Measurements from ENCODE around the gene LDLRAD3. TPM values are rescaled to one million over a fixed set of nuclear protein-coding genes. Genes with fewer than 3 reads are reported as not detected.
A peak's percentile ranks its signal among the peaks of the same experiment; 100 is the strongest.

LDLRAD3 gene
- total RNA-seq, 2 experiments from 2014 or later = 0.10 to 0.22 TPM

DNA sequence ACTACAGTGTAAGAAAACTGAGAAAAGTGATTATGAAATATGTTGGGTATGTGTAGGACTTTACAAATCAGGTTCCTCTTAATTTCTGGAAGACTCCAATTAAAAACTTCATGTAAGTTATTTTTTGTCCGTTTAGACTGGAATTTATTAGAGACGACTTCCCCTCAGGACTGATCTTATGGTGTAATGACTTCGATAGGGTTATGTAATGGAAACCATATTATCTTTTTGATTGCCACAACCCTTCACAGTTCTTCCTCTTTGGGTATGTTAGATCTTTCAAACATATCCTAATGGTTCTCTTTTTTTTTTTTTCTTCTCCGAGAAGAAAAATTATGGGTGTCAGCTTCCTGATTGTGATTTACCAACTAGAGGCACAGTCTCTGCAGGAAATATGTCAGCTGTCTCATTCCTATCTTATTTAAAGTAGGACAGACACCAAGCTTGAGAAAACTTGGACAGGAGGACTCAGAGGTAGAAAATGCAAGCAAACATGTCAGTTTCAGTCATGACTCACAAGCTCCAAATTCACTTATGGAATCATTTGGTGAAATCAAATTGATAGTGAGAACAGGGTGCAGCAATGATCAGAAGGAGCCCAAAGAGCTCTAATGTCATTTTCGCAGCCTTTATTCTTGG lies 11.1 kb upstream of the LDLRAD3 start:
- no peak for DNase-seq
- no peaks in the 10 kb centered on the region for H3K4me1 Mint-ChIP-seq (ENCODE audit: low read depth)
- peaks cover 3% of the 10 kb centered on the region for H3K9me3 Mint-ChIP-seq
- no peak overlapping the region for H3K4me3 Mint-ChIP-seq
- ChIA-PET POLR2A (no interaction called here), CTCF (no interaction called here)
- H3K27ac Mint-ChIP-seq = no peak overlapping the region
- H3K36me3 Mint-ChIP-seq = no peaks in the 10 kb centered on the region
- intact Hi-C loops (cut with micrococcal nuclease) = no loop called here
- H3K27me3 Mint-ChIP-seq = peaks cover 15% of the 10 kb centered on the region

- ChIA-PET POLR2A (no interaction called here), CTCF (no interaction called here)
- Mint-ChIP-seq H3K36me3 (no peaks in the 10 kb centered on the region), H3K4me1 (ENCODE audit: low read depth) (no peaks in the 10 kb centered on the region), H3K9me3 (peaks cover 3% of the 10 kb centered on the region), H3K4me3 (no peak overlapping the region), H3K27ac (no peak overlapping the region), H3K27me3 (peaks cover 15% of the 10 kb centered on the region)
- no peak for DNase-seq
- intact Hi-C loops (cut with micrococcal nuclease) = no loop called here
Observed at GRCh38 chr11:35933320-35933871, 10.5 kb upstream of the LDLRAD3 start.

GRCh38 chr11:35934271-35934670 lies 9.6 kb upstream of the LDLRAD3 start:
- intact Hi-C loops (cut with micrococcal nuclease) = no loop called here
- H3K36me3 Mint-ChIP-seq = no peaks in the 10 kb centered on the region
- H3K4me3 Mint-ChIP-seq = no peak overlapping the region
- H3K4me1 Mint-ChIP-seq (ENCODE audit: low read depth) = no peaks in the 10 kb centered on the region
- H3K27me3 Mint-ChIP-seq = peaks cover 15% of the 10 kb centered on the region
- no peak overlapping the region for H3K27ac Mint-ChIP-seq
- DNase-seq = no peak
- ChIA-PET CTCF (no interaction called here), POLR2A (no interaction called here)
- peaks cover 3% of the 10 kb centered on the region for H3K9me3 Mint-ChIP-seq

GRCh38 chr11:35934981-35935380 lies 8.9 kb upstream of the LDLRAD3 start:
- Mint-ChIP-seq H3K9me3 (peaks cover 3% of the 10 kb centered on the region), H3K4me1 (ENCODE audit: low read depth) (no peaks in the 10 kb centered on the region), H3K27ac (no peak overlapping the region), H3K36me3 (no peaks in the 10 kb centered on the region), H3K4me3 (no peak overlapping the region), H3K27me3 (peaks cover 20% of the 10 kb centered on the region)
- intact Hi-C loops (cut with micrococcal nuclease) = no loop called here
- CTCF ChIA-PET = no interaction called here
- POLR2A ChIA-PET = no interaction called here
- no peak for DNase-seq

DNA sequence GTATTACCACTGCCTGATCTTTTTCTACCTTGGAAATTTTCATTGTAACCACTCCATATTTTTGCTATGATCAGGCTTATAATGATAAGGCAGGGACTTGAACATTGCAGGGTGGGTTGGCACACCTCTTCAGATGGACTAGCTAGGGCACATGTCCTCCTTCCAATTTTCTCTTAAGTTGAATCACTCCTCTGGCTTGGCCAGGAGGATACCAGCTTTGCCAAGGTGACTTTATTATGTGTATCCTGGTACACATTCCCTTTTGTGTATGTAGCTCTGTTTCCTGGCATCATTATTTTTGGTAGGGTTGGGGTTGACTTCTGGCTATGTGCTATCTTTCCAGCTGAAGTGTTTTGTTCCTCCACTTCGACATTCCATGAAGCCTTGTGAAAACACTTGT lies 8.5 kb upstream of the LDLRAD3 start:
- Mint-ChIP-seq H3K4me3 (no peak overlapping the region), H3K9me3 (peaks cover 3% of the 10 kb centered on the region), H3K27me3 (peaks cover 22% of the 10 kb centered on the region), H3K4me1 (ENCODE audit: low read depth) (no peaks in the 10 kb centered on the region), H3K27ac (no peak overlapping the region), H3K36me3 (no peaks in the 10 kb centered on the region)
- intact Hi-C loops (cut with micrococcal nuclease) = no loop called here
- ChIA-PET CTCF (no interaction called here), POLR2A (no interaction called here)
- no peak for DNase-seq

GRCh38 chr11:35937111-35937510 lies 6.8 kb upstream of the LDLRAD3 start:
- Mint-ChIP-seq H3K36me3 (no peaks in the 10 kb centered on the region), H3K9me3 (peaks cover 1% of the 10 kb centered on the region), H3K27ac (no peak overlapping the region), H3K4me1 (ENCODE audit: low read depth) (no peaks in the 10 kb centered on the region), H3K4me3 (no peak overlapping the region), H3K27me3 (peaks cover 22% of the 10 kb centered on the region)
- intact Hi-C loops (cut with micrococcal nuclease) = no loop called here
- CTCF ChIA-PET = no interaction called here
- POLR2A ChIA-PET = no interaction called here
- no peak for DNase-seq

- intact Hi-C loops (cut with micrococcal nuclease) = no loop called here
- Mint-ChIP-seq H3K9me3 (no peaks in the 10 kb centered on the region), H3K4me1 (ENCODE audit: low read depth) (no peaks in the 10 kb centered on the region), H3K27ac (no peak overlapping the region), H3K36me3 (no peaks in the 10 kb centered on the region), H3K27me3 (peaks cover 28% of the 10 kb centered on the region), H3K4me3 (no peak overlapping the region)
- DNase-seq = no peak
- ChIA-PET POLR2A (no interaction called here), CTCF (no interaction called here)
Observed at GRCh38 chr11:35937700-35938099, 6.2 kb upstream of the LDLRAD3 start.

- Mint-ChIP-seq H3K36me3 (no peaks in the 10 kb centered on the region), H3K4me1 (ENCODE audit: low read depth) (no peaks in the 10 kb centered on the region), H3K27ac (no peak overlapping the region), H3K9me3 (no peaks in the 10 kb centered on the region), H3K27me3 (peaks cover 32% of the 10 kb centered on the region), H3K4me3 (no peak overlapping the region)
- no peak for DNase-seq
- ChIA-PET CTCF (no interaction called here), POLR2A (no interaction called here)
- intact Hi-C loops (cut with micrococcal nuclease) = no loop called here
Observed at GRCh38 chr11:35938231-35938630, 5.6 kb upstream of the LDLRAD3 start.

GRCh38 chr11:35943309-35943708 lies 553 bp upstream of the LDLRAD3 start:
- intact Hi-C loops (cut with micrococcal nuclease) = no loop called here
- H3K27ac Mint-ChIP-seq = no peak overlapping the region
- H3K4me3 Mint-ChIP-seq = peak overlapping the region; percentile 51
- ChIA-PET CTCF (no interaction called here), POLR2A (no interaction called here)
- H3K27me3 Mint-ChIP-seq = peaks cover 38% of the 10 kb centered on the region
- H3K4me1 Mint-ChIP-seq (ENCODE audit: low read depth) = peaks cover 11% of the 10 kb centered on the region
- H3K36me3 Mint-ChIP-seq = no peaks in the 10 kb centered on the region
- H3K9me3 Mint-ChIP-seq = no peaks in the 10 kb centered on the region
- no peak for DNase-seq

DNA sequence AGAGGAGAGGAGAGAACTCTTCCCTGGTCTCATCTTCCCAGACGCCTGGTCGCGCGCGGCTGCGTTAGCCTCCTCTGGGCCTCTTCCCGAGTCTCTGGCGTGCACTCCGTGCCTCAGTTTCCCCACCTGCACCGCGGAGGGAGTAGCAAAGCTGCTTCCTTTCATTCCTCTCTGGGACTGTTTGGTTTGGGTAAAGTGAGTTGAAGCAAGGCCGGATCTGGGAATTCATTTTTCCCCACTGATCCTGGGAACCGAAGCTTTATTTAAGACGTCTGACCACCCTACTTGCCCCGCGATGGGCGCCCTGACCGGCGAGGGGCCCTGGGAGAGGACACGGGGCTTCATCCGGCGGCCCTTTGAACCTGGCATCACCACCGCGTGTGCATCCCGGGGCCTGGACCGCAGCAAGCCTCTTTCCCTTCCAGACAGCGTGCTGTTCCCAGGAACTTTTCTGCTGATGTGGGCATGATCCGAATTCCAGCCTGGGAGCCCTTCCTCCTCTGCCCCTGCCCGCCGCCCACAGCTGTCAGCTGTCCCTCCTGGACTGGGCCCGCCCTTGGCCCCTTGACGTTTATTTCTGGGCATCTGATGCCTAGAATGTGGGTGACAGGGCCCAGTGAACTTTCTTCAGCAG lies 758 bp downstream of the LDLRAD3 start:
- intact Hi-C loops (cut with micrococcal nuclease) = no loop called here
- ChIA-PET CTCF (no interaction called here), POLR2A (no interaction called here)
- peaks cover 36% of the 10 kb centered on the region for H3K27me3 Mint-ChIP-seq
- no peaks in the 10 kb centered on the region for H3K9me3 Mint-ChIP-seq
- H3K36me3 Mint-ChIP-seq = no peaks in the 10 kb centered on the region
- H3K27ac Mint-ChIP-seq = no peak overlapping the region
- no peak for DNase-seq
- H3K4me3 Mint-ChIP-seq = peak overlapping the region; percentile 62
- peaks cover 11% of the 10 kb centered on the region for H3K4me1 Mint-ChIP-seq (ENCODE audit: low read depth)

GRCh38 chr11:35945137-35945518 lies 1.3 kb downstream of the LDLRAD3 start:
- intact Hi-C loops (cut with micrococcal nuclease) = no loop called here
- H3K9me3 Mint-ChIP-seq = no peaks in the 10 kb centered on the region

DNA sequence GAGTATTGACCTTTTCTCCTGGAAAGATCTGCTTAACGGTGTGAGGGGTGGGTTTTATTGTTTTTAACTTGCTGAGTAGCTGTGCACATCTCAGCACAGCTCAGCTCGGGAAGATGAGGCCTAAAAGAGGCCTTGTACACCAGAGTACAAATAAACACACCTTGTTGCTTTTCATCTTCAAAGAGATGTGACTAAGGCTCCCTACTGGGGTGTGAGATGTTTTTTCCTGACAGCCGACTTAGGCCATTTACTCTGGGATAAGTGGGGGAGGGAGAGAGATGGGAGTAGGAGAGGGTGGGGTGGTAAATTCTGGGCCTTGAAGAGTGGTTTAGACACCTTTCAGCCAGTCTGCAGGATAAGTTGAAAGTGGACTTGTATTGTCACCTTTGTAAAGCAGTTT lies 2.9 kb downstream of the LDLRAD3 start:
- ChIA-PET POLR2A (no interaction called here), CTCF (interaction anchor here (0.6 kb wide), 1 partner anchor 214 kb away, joined by 3 read pairs; no protein-coding TSS in a partner anchor)
- DNase-seq = no peak
- Mint-ChIP-seq H3K27ac (no peak overlapping the region), H3K4me1 (ENCODE audit: low read depth) (peaks cover 11% of the 10 kb centered on the region), H3K4me3 (no peak overlapping the region), H3K27me3 (peaks cover 30% of the 10 kb centered on the region), H3K9me3 (no peaks in the 10 kb centered on the region), H3K36me3 (no peaks in the 10 kb centered on the region)
- intact Hi-C loops (cut with micrococcal nuclease) = no loop called here

More at GRCh38 chr11:35945137-35945518, 1.3 kb downstream of the LDLRAD3 start:
- peak overlapping the region; percentile 30 for H3K4me3 Mint-ChIP-seq
- CTCF ChIA-PET = no interaction called here
- no peaks in the 10 kb centered on the region for H3K36me3 Mint-ChIP-seq
- POLR2A ChIA-PET = no interaction called here
- DNase-seq = no peak
- peaks cover 11% of the 10 kb centered on the region for H3K4me1 Mint-ChIP-seq (ENCODE audit: low read depth)
- H3K27ac Mint-ChIP-seq = no peak overlapping the region
- peaks cover 33% of the 10 kb centered on the region for H3K27me3 Mint-ChIP-seq

DNA sequence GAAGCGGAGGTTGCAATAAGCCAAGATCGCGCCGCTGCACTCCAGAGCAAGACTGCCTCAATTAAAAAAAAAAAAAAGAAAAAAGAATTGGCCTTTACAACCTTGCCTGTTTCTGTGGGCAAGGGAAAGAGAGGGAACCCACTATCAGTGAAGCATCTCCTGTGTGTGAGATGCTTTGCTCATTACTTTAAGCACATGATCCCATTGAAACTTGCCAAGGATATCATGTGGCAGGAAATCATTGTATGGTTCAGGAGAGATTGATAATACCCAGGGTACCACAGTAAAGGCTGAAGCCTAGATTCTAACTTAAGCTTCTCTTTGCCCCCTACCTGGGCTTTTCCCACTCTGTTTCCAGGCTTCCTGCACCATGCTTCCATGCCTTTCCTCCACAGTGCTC lies 3.6 kb downstream of the LDLRAD3 start:
- CTCF ChIA-PET = interaction anchor here (0.6 kb wide), 1 partner anchor 213 kb away, joined by 3 read pairs; no protein-coding TSS in a partner anchor
- peaks cover 28% of the 10 kb centered on the region for H3K27me3 Mint-ChIP-seq
- DNase-seq = no peak
- POLR2A ChIA-PET = no interaction called here
- H3K4me3 Mint-ChIP-seq = no peak overlapping the region
- H3K27ac Mint-ChIP-seq = no peak overlapping the region
- H3K4me1 Mint-ChIP-seq (ENCODE audit: low read depth) = peaks cover 11% of the 10 kb centered on the region
- intact Hi-C loops (cut with micrococcal nuclease) = no loop called here
- no peaks in the 10 kb centered on the region for H3K36me3 Mint-ChIP-seq
- no peaks in the 10 kb centered on the region for H3K9me3 Mint-ChIP-seq

All from activated CD4-positive, alpha-beta memory T cell treated with anti-CD3 and anti-CD28 coated beads for 36 hours (primary cell).